HL-60 (cell line): ENCODE data around the gene SDK1.

Experiments
- CTCF ChIP-seq: IDR thresholded peaks from one replicate; pipeline ENCODE4 v1.5.1; 2011; ENCODE audit warnings: low read length, control low read depth, inconsistent platforms; ENCODE audit not compliant: insufficient read depth
- GABPA ChIP-seq: IDR thresholded peaks from 2 replicates; pipeline ENCODE4 v1.6.1; 2012; ENCODE audit warnings: low read depth
- POLR2AphosphoS5 ChIP-seq: IDR thresholded peaks from 2 replicates; pipeline ENCODE4 v1.6.1; 2012; ENCODE audit warnings: low read depth

DNA sequence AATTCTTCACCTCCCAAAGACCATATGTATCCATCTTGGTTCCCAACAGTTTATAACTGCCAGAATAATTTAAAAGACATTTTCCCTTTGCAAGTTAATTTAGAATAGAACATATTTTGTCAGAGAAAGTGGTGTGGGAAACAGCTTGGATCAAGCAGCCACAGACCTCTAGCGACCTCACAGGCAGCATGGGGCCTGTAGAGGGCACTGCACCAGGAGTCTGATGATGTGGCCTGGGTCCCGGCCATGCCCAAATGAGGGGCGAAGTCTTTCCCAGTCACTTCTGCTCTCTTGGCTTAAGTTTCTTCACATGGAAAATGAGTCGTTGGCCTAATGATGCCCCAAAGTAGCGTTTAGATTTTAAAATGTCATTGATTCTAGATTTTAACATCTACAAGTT lies 243.2 kb downstream of the SDK1 start:
- TF ChIP-seq CTCF (no peak), GABPA (no peak), POLR2AphosphoS5 (no peak)
